RCC 7860 (cell line): Measurements from ENCODE around the gene LRIG1.
A peak's percentile ranks its signal among the peaks of the same experiment; 100 is the strongest.

Experiments used
- DNase-seq: peaks from one replicate; pipeline ENCODE4 v3.0.0-alpha.2; 2015; ENCODE audit warnings: low spot score
- FAIRE-seq: peaks from 2 replicates; lab custom pipeline; 2012; peaks lifted over from hg19 to GRCh38; lab: Jason Lieb, UNC

The LRIG1 gene

GRCh38 chr3:66450390-66451022 is 50.3 kb downstream of the LRIG1 start:
- no peak for DNase-seq
- no peak for FAIRE-seq

GRCh38 chr3:66449411-66449974 is 51.3 kb downstream of the LRIG1 start:
- DNase-seq: no peak
- no peak for FAIRE-seq

DNA sequence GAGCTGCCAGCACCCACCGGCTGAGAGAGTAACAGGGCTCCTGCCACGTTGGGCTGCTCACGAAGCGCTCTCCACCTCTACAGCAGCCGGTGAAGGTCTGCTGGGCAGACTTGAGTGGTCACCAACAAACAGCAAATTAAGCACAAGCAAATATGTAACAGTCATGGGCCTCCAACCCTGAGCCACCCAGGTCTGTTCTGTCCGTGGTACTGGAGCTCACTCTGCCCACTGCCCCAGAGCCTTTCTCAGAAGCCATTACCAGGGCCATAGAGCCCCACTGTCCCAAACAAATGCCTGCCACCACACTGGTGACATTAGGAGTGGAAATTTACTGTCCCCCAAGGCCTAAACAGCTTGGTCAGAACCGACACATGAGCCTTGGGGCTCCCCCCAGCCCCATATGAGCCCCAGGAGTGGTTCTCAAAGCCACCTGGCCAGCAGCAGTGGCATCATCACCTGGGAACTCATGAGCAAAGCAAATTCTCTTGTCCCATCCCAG is 56.6 kb downstream of the LRIG1 start:
- FAIRE-seq: no peak
- no peak for DNase-seq

GRCh38 chr3:66443118-66443803 is 57.6 kb downstream of the LRIG1 start:
- DNase-seq (no peak), FAIRE-seq (no peak)

- FAIRE-seq (no peak), DNase-seq (peak; percentile 18)
These were observed 58.3 kb downstream of the LRIG1 start for GRCh38 chr3:66442254-66443117.

- no peak for DNase-seq
- FAIRE-seq: no peak
These were observed 59.1 kb downstream of the LRIG1 start for GRCh38 chr3:66441692-66442091.

- DNase-seq: peak; percentile 49
- FAIRE-seq: no peak
These were observed 59.7 kb downstream of the LRIG1 start for GRCh38 chr3:66441129-66441528.

GRCh38 chr3:66439666-66440344 is 61.0 kb downstream of the LRIG1 start:
- FAIRE-seq: no peak
- DNase-seq: no peak

DNA sequence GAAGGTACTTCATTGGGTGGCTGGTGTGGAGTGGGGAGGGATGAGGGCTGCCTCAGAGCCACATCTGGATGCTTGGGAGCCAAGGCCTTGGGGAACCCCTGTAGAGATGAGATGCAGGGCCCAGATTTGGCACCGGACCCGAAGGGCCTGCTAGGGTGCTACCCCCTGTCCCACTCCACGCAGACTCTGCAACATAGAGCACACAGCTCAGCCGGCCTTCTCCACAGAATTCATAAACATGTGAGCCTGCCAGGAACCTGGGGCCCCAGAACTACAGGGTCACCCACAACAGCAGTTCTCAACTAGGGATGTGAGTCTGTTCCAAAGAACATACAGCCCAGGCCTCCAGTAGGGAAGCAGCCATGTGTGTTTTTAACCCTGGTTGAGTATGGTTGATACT is 62.8 kb downstream of the LRIG1 start:
- DNase-seq: no peak
- no peak for FAIRE-seq

DNA sequence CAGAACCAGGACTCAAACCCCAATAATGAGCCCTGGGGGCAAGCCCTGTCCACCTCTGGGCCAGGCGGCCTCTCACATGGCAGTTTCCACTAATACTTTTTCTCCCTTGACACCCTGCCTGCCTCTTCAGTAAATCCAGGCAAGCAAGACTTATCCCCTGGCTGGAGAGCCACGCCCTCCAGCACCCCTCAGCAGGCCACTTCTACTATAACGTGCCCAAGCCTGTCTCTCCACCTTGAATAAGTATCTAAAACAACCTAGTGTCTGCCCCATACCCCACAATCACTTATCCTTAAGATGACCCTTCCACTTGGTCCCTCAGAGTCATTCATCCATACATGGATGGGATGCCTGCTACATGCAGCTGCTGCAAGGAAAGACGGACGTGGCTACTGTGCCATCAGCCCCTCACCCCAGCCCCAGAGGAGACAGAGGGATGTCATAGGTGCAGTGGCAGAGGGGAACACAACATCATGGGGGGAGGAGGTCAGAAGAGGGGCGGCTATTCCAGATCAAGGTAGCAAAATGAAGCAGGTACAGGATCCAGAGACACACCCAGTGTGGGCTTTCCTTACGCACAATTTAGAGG is 63.4 kb downstream of the LRIG1 start:
- DNase-seq: no peak
- no peak for FAIRE-seq

DNA sequence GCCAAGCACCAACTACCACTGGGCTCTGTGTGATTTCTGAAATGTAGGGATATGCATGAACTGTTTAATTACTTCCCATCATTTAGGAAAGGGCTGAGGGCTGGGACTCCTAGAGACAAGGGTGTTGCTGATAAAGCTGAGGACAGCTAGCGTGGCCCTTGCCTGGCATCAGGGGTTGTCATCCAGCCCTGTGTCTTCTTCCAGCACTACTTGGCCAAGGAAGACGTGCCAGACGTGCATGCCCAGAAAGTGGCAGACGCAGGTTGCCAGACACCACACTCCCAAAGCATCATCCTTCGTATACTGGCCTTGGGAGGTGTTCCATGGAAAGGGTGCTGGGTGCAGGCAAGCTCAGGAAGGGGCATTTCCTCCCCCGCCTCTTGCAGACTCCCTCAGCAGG is 64.8 kb downstream of the LRIG1 start:
- DNase-seq (no peak), FAIRE-seq (no peak)

- no peak for FAIRE-seq
These were observed 66.1 kb downstream of the LRIG1 start for GRCh38 chr3:66434726-66435125.

DNA sequence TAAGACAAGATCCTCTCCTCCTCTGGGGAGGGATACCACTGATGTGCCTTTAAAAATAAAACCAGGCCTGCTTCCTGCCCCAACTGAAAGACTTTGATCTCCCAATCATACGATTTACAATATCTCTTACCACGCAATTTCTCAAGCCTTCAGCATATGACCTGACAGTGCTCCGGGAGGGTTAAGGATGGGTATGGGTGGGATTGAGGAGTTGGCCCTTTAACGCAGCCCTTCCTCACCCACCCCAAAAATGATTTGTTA is 67.4 kb downstream of the LRIG1 start:
- DNase-seq (no peak), FAIRE-seq (no peak)

More at GRCh38 chr3:66434726-66435125, 66.1 kb downstream of the LRIG1 start:
- DNase-seq: no peak

- no peak for DNase-seq
- no peak for FAIRE-seq
These were observed 67.9 kb downstream of the LRIG1 start for GRCh38 chr3:66432767-66433521.

DNA sequence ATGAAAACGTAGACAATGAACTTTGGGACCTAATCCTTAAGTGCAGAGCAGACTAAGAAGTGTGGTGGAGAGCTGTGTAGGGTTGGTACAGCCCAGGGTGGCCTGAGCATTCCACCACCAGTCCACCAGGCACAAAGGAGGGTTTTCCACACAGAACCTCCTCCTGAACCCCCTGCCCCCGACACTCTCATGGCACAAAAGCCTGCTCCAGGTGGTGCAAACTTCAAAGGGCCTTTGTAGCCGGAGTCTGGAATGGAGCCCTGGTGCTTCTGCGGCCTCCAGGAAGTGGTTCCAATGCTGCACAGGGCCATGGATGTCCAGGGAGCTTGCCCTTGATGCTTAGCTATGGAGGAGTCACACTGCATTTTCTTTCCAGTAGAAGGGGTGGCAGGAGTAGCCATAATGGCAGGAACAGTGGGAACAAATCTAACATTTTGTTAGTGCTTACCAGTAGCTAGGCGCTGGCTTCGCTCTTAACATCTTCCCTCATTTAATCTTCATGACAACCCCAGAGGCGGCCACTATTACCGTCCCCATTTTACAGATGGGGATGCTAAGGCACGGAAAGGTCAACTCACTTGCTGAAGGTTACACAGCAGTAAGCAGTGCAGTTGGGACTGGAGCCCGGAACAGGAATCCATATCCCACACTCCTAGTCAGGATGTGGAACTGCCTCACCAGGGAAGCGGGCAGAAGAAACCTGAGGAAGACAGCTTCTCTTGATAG is 68.6 kb downstream of the LRIG1 start:
- DNase-seq (no peak), FAIRE-seq (no peak)

GRCh38 chr3:66431494-66431893 is 69.3 kb downstream of the LRIG1 start:
- FAIRE-seq (no peak), DNase-seq (peak; percentile 8)

DNA sequence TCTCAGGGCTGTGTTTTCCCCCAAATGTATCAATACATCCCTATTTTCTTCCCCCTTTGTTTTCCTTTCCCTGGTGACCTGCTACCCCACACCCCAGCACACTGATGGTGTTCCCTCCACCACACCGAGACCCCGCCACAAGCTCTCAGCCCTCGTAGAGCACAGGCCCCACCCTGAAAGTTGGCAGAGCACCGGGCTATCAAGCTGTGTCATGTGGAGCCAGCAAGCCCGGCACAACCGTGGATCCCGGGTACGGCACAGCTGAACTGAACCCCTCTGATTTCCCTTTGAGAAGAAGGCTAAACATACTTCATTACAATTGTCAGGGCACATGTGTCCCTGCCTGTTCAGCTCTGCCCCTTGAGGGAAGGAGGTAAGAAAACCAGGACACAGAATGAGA is 69.9 kb downstream of the LRIG1 start:
- no peak for FAIRE-seq

DNA sequence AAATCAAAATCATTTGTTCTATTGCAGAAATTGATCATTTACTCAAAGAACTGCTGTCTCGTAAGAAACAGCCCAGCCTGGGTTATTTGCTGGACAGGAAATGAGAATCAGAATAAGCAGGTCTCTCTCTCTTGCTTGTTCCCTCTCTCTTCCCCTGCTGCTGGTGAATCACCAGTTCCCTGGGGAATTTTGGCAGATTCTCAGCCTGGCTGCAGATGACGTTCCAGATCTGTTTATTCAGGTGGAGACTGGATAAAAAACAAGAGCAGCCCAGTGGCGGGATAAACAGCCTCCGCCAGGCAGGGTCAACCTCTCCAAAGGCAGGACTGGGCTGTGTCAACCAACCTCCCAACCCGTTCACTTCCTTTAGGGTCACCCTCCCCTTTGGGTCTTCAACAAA is 72.1 kb downstream of the LRIG1 start:
- DNase-seq (peak; percentile 43), FAIRE-seq (no peak)

More for the DNA sequence above, 69.9 kb downstream of the LRIG1 start:
- DNase-seq: no peak

- no peak for DNase-seq
- no peak for FAIRE-seq
These were observed 72.8 kb downstream of the LRIG1 start for GRCh38 chr3:66427951-66428474.
